Osteocyte (in vitro differentiated cells): ENCODE data around the gene DDN. TPM values are rescaled to one million over a fixed set of nuclear protein-coding genes. Genes with fewer than 3 reads are reported as not detected.
A peak's percentile ranks its signal among the peaks of the same experiment; 100 is the strongest.

Experiments
- DNase-seq: peaks from one replicate; pipeline ENCODE4 v3.0.0; 2021; ENCODE audit warnings: mixed read lengths; ENCODE audit not compliant: unreplicated experiment; ENCODE audit errors: extremely low spot score
- H3K27ac Mint-ChIP-seq: one replicate; pipeline ENCODE4 v1.8.0; 2021; ENCODE audit warnings: mild to moderate bottlenecking, mixed read lengths; ENCODE audit not compliant: unreplicated experiment
- H3K27me3 Mint-ChIP-seq: one replicate; pipeline ENCODE4 v1.8.0; 2021; ENCODE audit warnings: mixed read lengths; ENCODE audit not compliant: unreplicated experiment
- H3K36me3 Mint-ChIP-seq: one replicate; pipeline ENCODE4 v1.8.0; 2021; ENCODE audit warnings: mixed read lengths; ENCODE audit not compliant: unreplicated experiment
- H3K4me1 Mint-ChIP-seq: one replicate; pipeline ENCODE4 v1.8.0; 2021; ENCODE audit warnings: mixed read lengths; ENCODE audit not compliant: unreplicated experiment
- H3K4me3 Mint-ChIP-seq: one replicate; pipeline ENCODE4 v1.8.0; 2021; ENCODE audit warnings: mild to moderate bottlenecking, moderate library complexity, mixed read lengths; ENCODE audit not compliant: unreplicated experiment
- H3K9me3 Mint-ChIP-seq: one replicate; pipeline ENCODE4 v1.8.0; 2021; ENCODE audit warnings: mixed read lengths; ENCODE audit not compliant: unreplicated experiment
- total RNA-seq: library from RNA; stranded (reverse); gene quantifications from 2 replicates; pipeline ENCODE4 v1.2.1, GENCODE V29; 2021
- TF ChIP-seq, protein P1 (sequence below): fragments of 200-600 bp; sonication (generic); IDR thresholded peaks from 2 replicates; pipeline ENCODE4 v1.5.0; 2021; ENCODE audit warnings: antibody characterized with exemption, mild to moderate bottlenecking, moderate library complexity

DDN gene
- total RNA-seq, 1 donor from 2014 or later, result 0.08 TPM

DNA sequence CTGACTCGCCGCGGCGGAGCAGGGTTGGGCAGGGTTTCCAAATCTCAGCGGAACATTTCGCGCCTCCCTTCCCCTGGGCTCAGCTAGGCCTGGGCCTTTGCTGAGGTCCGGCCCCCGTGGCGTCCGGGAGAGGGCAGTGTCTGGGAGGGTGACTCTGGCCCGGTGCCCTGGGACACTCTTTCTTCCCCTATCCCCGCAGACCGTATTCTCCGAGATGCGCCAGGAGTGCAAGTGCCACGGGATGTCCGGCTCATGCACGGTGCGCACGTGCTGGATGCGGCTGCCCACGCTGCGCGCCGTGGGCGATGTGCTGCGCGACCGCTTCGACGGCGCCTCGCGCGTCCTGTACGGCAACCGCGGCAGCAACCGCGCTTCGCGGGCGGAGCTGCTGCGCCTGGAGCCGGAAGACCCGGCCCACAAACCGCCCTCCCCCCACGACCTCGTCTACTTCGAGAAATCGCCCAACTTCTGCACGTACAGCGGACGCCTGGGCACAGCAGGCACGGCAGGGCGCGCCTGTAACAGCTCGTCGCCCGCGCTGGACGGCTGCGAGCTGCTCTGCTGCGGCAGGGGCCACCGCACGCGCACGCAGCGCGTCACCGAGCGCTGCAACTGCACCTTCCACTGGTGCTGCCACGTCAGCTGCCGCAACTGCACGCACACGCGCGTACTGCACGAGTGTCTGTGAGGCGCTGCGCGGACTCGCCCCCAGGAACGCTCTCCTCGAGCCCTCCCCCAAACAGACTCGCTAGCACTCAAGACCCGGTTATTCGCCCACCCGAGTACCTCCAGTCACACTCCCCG, 18.0 kb downstream of the DDN start:
- Mint-ChIP-seq H3K27me3 (peaks cover 92% of the 10 kb centered on the region), H3K4me1 (peaks cover 53% of the 10 kb centered on the region), H3K9me3 (no peaks in the 10 kb centered on the region), H3K27ac (no peak overlapping the region), H3K4me3 (peak overlapping the region; percentile 46), H3K36me3 (peaks cover 1% of the 10 kb centered on the region)
- TF ChIP-seq, protein P1, sequence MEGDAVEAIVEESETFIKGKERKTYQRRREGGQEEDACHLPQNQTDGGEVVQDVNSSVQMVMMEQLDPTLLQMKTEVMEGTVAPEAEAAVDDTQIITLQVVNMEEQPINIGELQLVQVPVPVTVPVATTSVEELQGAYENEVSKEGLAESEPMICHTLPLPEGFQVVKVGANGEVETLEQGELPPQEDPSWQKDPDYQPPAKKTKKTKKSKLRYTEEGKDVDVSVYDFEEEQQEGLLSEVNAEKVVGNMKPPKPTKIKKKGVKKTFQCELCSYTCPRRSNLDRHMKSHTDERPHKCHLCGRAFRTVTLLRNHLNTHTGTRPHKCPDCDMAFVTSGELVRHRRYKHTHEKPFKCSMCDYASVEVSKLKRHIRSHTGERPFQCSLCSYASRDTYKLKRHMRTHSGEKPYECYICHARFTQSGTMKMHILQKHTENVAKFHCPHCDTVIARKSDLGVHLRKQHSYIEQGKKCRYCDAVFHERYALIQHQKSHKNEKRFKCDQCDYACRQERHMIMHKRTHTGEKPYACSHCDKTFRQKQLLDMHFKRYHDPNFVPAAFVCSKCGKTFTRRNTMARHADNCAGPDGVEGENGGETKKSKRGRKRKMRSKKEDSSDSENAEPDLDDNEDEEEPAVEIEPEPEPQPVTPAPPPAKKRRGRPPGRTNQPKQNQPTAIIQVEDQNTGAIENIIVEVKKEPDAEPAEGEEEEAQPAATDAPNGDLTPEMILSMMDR, result peak; percentile 18
- no peak for DNase-seq

GRCh38 chr12:48980389-48980952, 18.7 kb downstream of the DDN start:
- Mint-ChIP-seq H3K27me3 (peaks cover 91% of the 10 kb centered on the region), H3K4me1 (peaks cover 47% of the 10 kb centered on the region), H3K9me3 (no peaks in the 10 kb centered on the region), H3K36me3 (peaks cover 1% of the 10 kb centered on the region), H3K4me3 (peak overlapping the region; percentile 38), H3K27ac (no peak overlapping the region)
- no peak for DNase-seq
- TF ChIP-seq, protein P1, result no peak

- Mint-ChIP-seq H3K4me3 (peak overlapping the region; percentile 50), H3K4me1 (peaks cover 40% of the 10 kb centered on the region), H3K9me3 (no peaks in the 10 kb centered on the region), H3K36me3 (peaks cover 1% of the 10 kb centered on the region), H3K27me3 (peaks cover 91% of the 10 kb centered on the region), H3K27ac (no peak overlapping the region)
- TF ChIP-seq, protein P1, result no peak
- no peak for DNase-seq
Measured at GRCh38 chr12:48979602-48980388, 19.4 kb downstream of the DDN start.

- Mint-ChIP-seq H3K4me1 (peaks cover 40% of the 10 kb centered on the region), H3K9me3 (no peaks in the 10 kb centered on the region), H3K36me3 (peaks cover 1% of the 10 kb centered on the region), H3K4me3 (peak overlapping the region; percentile 50), H3K27me3 (peaks cover 91% of the 10 kb centered on the region), H3K27ac (no peak overlapping the region)
- no peak for DNase-seq
- TF ChIP-seq, protein P1, result no peak
Measured at GRCh38 chr12:48978741-48979601, 20.2 kb downstream of the DDN start.
